NCI-H1694 treated with DMSO at 0.1 percent for 48 hours (cell line): Measurements from ENCODE around the gene ZGRF1.
"Not testable (repeated sequence)": the region's sequence is repeated elsewhere in the genome, so short reads cannot be mapped to it uniquely, and the experiment has no call there.

ENCODE experiments used
- DNase-seq: peaks from one replicate; lab custom pipeline; 2025; lab: John Stamatoyannopoulos, UW

The ZGRF1 gene

DNA sequence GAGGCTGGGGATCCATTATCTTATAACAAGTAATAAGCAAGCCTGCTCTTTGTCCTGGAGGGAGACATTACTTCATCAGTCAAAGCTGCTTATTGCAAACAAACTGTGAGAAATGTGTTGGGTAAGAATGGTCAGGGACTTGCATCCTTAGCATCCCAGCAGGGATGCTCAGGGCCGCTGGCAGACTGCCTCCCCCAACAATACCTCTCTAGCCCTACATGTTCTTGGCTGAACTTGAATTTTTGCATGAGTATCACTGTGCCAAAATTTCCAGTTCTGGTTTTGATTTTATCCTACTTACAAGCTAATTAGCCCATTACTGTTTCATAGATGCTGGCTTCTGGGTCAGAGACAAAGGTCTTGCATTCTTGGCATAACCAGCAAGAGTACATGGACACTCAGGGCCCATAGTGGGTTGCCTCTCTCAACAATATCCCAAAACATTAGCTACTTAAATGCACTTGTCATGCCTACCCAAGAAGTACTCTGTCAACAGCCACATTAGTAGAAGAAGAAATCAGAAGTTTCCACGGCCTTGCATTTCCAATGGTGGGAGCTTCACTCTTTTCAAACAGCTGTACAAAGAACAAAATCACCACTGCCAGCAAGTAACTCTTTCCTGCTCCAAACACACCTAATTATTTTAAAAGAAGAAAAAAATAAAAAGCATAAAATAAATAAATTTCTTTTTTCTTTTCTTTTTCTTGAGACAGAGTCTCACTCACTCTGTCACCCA is 78.9 kb downstream of the ZGRF1 start:
- DNase-seq: no peak

DNA sequence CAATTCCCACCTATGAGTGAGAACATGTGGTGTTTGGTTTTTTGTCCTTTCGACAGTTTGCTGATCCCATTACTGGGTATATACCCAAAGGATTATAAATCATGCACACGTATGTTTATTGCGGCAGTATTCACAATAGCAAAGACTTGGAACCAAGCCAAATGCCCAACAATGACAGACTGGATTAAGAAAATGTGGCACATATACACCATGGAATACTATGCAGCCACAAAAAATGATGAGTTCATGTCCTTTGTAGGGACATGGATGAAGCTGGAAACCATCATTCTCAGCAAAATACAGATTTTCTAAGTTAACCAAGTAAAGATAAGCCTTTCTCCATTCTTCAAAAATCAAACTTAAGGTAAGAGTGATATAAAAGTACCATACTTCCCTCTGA is 82.4 kb downstream of the ZGRF1 start:
- not testable (repeated sequence) for DNase-seq

DNA sequence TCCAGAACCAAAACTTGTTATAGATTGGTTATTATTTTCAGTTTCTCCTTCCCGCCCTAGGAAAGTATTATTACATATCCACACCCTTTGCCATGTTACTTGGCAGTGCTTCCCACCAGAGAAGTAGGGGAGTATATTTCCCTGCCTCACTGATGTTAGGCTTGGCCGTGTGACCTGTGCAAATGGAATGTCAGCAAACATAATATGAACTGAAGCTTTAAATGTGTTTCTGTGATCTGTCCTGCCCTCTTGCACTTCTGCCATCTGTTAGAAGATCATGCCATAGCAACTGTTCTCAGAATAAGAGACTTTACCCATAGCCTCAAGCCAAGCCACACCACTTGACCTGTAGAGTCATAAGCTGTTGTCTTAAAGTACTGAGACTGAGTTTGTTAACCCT is 84.0 kb downstream of the ZGRF1 start:
- no peak for DNase-seq

DNA sequence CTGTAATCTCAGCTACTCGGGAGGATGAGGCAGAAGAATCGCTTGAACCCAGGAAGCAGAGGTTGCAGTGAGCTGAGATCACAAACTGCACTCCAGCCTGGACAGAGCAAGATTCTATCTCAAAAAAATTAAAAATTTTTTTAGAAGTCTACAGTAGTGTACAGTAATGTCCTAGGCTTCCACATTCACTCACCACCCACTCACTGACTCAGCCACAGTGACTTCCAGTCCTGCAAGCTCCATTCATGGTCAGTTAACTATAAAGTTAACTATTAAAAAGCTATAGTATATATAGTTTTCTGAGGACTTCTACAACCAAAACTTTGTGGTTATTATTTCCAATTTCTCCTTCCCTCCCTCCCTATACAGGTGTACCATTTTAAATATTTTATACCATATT is 86.0 kb downstream of the ZGRF1 start:
- no peak for DNase-seq

DNA sequence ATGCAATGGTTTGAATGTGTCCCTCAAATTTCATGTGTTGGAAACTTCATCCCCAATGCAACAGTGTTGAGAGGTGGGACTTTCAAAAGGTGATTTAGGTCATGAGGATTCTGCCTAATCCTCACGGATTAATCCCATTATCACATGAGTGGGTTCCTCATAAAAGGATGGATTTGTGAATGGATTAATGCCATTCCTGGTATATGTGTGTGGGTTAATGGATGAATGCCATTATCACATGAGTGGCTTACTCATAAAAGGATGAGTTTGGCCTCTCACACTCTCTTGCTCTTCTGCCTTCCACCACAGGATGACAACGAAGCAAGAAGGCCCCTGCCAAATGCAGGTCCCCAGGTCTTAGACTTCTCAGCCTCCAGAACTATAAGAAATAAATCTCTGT is 90.2 kb downstream of the ZGRF1 start:
- no peak for DNase-seq

DNA sequence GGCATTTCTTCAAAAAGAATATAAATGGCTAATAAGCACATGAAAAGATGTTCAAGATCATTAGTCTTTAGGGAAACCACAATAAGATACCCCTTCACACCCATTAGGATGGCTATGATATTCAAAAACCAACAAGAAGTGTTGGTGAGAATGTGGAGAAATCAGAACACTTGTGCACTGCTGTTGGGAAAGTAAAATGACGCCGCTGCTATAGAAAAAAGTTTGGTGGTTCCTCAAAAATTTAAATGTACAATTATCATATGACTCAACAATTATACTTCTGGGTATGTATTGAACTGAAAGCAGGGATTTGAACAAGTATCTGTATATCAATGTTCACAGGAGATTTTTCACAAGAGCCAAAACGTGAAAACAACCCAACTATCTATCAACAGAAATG is 91.4 kb downstream of the ZGRF1 start:
- no peak for DNase-seq

DNA sequence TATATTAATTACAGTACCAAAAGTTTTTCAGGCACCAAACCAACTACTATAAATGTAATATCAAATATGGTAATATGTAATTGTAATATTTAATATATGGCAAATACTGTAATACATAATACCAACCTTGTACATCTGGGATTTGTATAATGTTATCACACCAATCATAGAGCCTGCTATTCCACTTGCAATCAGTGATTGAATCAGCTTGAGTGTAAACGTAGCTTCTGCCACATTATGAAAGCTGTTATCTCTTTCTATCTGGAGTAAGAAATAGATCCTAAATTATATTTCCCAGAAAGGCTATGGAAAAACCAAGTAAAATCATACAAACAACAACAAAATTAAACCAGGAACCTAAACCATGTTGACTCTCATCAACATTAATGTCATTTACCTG is 96.0 kb downstream of the ZGRF1 start:
- no peak for DNase-seq

DNA sequence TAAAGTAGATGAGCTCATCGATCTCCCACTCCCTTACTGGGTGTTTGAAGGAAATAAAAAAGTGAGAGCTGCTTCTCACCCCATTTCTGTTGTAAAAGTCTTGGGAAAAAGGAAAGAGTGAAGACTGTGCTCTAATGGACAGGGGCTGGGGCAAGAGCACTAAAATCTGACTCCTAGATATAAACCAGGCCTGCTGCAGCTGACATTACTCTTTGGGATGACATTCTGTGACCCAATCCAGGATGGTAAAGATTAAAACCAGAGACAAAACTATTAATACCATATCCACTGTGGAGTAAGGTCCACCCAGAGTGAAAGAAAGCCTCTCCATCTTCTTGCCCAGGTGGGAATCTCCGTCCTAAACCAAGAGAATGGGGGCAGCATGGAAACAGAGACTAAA is 100.6 kb downstream of the ZGRF1 start:
- DNase-seq: no peak

DNA sequence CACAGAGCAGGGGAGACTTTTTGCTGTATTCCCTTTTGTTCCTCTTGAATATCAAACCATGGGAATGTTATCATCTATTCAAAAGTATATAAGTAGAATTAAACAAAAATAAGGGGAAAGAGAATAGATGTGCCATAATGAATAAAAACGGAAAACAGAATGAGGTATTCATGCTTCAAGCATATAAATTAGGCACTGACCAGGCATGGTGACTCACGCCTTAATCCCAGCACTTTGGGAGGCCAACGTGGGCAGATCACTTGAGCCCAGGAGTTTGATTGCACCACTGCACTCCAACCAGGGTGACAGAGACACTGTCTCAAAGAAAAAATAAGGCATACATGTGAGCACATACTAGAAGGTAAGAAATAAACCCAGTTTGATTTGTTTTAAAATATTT is 104.4 kb downstream of the ZGRF1 start:
- DNase-seq: no peak

DNA sequence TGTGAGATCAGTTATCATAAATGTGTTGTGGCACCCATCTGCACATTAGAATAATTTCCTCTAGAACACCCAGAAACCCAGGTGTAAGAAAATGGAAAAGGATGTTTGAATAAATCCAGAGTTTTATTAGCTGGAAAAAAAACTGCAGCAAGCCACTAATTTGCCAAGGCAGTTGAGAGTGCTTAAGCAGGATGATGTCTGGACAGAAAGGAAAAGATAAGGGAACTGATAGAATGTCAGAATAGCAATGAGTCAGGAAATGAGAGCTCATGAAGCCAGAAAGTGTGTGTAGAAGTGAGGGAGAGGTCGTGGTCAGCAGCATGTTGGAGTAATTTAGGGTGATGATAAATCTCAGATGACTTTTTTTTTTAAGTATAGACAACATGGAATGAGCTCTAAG is 105.6 kb downstream of the ZGRF1 start:
- DNase-seq: no peak

DNA sequence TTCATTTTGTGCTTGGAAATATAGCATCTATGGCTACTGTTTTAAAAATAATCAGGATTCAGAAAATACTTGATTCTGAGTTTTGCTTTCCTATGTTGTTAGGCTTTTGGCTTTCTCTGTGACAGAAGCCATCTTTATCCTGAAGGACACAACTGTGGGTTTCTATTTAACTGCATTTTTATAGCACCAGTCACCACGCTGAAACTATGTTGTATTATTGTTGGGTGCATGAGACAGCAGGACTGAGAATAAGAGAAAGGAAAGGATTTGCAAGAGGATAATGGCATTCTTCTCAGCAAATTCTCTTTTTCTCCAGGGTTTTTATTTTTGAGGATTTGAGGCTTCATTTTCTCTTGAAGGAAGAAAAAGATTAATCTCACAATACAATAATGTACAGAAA is 110.6 kb downstream of the ZGRF1 start:
- DNase-seq: no peak

DNA sequence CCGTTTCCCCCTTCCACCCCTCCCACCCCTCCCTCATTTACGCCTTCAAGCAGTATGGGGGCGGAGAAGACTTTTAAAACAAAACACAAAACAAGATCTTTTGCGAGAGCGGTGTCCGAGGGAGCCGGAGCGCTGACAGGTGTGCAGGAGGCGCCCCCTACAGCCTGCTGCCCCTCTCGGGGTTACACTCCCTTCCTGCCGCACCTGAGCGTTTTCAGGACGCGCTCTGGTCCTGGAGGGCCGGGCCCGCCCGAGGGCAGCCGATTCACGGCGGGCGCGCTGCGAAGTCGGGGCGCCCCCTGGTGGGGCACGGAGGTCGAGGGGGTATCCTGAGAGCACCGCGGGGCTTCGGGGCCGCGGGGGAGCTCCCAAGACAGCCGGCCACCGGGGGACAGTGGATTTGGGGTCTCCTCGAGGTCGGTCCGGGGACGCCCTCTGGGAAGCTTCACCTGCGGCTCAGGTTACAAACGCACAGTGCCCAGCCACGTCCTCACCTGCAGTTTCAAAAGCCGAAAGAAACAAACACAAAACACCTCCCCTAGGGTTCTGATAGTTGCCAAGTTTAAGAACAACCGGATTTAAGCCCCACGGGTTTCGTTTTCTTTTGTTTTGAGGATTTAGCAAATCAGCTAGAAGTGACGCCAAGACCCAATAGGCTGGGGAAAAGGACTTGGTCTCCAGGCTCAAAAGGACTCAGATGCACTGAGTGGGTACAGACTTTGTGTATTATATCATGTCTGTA is 112.8 kb downstream of the ZGRF1 start:
- peak; percentile 14 for DNase-seq

DNA sequence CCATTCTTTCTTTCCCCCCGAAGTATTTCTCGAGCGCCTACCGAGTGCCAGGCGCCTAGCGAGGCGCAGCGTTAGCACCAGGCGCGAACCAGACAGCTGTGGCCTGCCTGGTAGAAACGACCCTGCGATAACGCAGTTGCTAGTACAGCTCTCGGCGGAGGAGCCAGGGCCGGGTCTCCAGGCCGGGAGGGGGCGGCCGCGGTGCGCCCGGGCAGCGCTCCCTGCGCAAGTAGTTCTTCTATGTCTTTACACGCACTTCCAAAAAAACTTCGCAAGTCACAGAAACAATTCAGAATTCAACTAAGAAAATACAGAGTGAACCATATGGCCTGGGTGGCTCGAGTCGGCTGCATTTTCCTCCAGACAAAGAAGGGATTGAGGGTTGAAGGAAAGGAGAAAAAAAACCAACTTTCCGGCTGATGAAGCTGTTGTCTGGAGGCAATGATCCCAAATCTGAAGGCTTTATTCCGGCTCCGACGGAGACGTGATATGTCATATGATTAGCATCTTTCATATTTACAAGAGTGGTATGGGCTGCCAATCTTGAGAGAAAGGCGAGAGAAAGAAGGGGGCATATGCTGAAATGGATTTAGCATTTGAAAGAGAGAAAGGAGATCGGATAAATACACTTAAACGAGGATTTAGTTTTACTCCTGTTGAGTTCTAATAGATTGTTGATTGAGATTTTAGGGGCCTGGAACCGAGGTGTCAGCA is 113.5 kb downstream of the ZGRF1 start:
- DNase-seq: no peak

DNA sequence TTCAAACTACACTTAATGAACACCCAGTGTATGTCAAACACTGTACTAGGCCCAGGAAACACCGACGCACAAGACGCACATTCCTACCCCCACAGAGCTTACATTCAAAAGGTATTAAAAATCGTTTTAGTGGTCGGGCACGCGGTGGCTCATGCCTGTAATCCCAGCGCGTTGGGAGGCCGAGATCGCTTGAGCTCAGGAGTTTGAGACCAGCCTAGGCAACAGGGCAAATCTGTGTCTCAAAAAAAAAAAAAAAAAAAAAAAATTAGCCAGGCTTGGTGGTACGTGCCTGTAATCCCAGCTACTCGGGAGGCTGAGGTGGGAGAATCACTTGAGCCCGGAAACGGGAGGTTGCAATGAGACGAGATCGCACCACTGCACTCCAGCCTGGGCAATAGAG is 114.3 kb downstream of the ZGRF1 start:
- DNase-seq: not testable (repeated sequence)

DNA sequence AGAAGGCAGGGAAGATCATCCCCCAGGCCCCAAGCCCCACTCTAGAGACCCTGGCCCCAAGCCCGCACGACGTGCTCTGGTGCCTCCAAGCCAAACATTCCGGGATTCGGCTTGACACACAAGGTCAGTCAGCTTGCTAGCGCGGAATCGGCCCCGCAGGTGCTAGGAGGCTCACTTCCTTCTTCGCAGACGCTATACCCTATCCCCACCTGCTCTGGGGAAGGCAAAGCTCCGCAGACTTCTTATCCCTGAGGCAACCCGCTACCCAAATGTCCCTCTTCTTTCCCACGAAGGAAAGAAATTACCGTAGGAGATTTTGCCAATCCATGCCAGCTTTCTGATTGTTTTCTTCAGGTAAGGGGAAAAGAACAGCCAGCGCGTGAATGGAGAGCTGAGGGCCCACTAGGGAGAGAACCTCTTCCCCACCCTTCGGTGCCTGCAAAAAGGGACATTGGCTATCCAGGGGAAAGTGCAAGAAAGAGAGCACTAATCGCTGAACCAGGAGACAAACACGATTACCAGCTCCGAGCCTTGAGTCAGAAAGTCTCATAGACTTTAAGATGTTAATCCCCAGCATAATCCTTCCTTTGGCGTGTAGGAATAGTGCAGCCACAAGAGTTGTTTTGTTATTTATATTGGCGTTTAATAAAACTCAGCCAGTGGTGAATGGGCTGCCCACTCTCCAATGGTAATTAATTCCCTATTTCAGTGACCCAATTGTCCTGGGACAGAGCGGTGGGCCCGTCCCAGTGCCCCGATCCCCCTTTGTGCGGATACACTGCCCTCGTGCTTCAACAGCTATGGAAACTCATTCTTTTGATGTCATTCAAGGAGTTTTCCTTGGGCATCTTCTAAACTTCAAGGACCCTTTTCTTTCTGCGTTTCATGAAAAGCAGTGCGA is 115.3 kb downstream of the ZGRF1 start:
- no peak for DNase-seq

DNA sequence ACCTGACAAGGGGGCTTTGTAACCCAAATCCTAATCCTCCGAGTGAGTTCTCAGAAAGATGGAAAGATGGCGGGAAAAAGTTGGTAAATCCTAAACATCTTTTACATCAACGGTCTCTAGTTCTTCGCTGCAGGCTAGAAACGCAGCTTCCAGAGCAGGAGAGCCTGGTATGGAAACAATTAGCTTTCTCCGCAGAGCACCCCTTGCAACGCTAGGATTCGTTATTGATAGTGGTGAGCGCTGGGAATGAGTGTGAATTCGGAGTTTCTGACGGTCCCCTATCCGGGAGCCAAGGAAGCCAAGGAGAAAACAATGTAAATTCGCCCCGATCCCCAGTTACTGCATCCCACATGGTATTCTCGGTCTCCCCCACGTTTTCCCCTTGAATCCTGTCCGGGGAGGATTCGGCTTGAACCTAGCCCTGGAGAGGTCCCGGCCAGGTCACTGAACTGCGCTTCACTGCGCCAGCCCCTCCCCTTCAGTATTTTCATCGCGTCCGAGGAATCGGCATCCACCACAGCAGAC is 116.0 kb downstream of the ZGRF1 start:
- DNase-seq: no peak

DNA sequence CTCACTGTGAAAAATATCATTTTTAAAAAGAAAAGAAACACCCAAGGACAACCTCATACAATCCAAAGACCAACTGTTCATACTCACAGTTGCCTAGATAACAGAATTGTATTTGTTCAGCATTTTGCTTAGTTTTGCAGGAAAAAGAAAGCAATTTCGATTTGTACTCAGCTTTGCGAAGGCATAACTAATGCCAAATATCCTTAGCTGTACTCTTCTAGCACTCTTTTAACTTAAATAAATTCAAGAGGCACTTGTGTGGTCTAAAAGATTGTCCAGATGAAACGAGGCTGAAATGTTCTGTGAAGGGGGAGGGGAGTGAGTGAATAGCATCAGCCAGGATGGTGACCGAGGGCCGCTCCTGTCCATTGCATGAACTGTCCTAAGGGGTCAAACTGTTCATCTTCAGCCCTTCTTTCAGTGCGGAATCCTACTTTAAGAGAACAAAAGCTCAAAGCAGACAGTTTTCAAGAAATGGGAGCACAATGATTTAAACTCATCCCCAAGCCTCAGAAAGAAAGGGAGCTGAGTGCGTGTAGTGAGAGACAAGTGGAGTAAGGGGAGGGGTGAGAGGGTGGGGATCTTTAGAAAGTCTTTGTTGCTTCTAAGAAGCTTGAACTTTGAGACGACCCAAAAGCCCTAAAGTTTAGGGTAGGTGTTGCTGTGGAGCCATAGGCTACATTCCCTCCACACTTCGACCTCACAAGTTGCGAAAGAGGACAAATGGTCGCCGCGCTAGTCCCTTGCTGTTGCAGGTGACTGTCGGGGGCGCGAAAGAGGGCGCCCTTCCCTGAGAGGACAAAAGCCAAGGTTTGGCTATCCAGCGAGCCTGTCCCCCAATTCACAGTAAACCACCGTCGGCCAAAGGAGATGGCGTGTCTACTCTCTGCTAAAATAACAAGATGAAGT is 116.8 kb downstream of the ZGRF1 start:
- DNase-seq: no peak

DNA sequence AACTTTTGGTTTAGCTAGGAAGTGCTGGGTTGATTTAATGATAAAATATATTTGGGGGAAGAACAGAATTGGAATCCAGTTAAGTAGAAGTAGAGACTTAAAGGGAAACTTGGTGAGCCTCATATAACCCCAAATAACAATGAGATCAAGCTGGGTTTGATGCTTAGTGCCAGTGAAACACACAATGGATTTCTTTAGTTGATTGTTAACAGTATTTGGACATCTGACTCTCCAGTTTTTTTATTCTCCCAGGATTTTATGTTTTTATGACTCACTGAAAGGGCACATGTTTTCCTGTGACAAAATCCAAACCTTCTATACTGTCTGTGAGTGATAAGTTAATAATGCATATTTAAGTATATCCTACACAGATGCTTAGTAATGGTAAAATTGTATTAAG is 118.0 kb downstream of the ZGRF1 start:
- no peak for DNase-seq

DNA sequence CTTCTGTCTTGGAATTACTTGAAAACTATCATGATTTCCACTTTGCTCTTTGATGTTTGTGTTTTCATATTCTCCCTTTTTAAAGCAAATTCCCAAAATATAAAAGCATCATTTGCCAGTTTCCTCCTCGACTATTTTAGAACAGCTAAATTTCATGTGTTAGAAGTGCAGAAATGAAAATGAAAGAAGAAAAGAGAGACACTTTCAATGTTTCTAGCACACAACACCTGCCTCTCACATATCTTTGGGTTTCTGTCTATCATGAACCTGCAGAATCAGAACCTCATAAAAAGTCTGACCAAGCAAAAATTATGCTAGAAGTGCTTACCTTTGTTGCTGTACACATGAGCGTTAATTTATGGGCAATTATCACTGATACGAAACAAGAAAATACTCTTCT is 118.8 kb downstream of the ZGRF1 start:
- no peak for DNase-seq

DNA sequence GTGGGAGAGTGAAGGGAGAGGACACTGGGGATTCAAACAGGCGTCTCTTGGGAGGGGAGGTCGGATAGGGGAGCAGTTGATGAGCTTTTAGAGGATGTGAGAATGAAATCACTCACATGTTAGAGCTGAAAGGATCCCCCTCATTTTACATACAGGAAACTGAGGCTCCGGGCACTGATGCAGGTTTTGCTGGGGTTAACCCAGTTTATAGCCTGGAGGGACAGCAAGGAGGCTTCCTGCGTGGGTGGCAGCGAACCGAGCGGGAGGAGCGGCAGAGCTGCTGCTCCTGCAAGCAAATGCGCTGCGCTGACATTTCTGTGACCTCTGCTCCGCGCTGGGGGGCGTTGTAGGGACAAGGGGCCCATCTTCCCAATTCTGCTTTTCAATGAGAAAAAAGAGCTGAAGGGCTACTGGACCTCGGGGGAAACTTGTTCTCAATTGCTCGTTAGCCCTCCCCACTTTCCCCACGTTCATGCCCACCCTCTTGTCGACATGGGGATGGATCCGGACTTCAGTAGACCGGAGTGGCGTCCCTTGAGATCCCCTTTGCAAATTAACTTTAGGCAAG is 119.6 kb downstream of the ZGRF1 start:
- DNase-seq: no peak
